Glomerular endothelial cell (primary cell): Measurements from ENCODE around the gene DNM2. TPM values are rescaled to one million over a fixed set of nuclear protein-coding genes. Genes with fewer than 3 reads are reported as not detected.
A peak's percentile ranks its signal among the peaks of the same experiment; 100 is the strongest.

Experiments
- DNase-seq: peaks from one replicate; pipeline ENCODE4 v3.0.0-alpha.2; 2011; ENCODE audit warnings: low read depth, low spot score; ENCODE audit errors: extremely low read depth
- total RNA-seq: library from RNA; depleted of rRNA; stranded (reverse); fragments of >200 nt; gene quantifications from 2 replicates; pipeline ENCODE4 v1.2.3, GENCODE V29; 2015

The DNM2 gene
- total RNA-seq, 1 donor from 2014 or later, result 178 TPM

- no peak for DNase-seq
Observed at GRCh38 chr19:10688545-10689280, 29.2 kb upstream of the DNM2 start.

- no peak for DNase-seq
Observed at GRCh38 chr19:10690341-10690781, 27.5 kb upstream of the DNM2 start.

- DNase-seq, result no peak
Observed at GRCh38 chr19:10691178-10691881, 26.5 kb upstream of the DNM2 start.

GRCh38 chr19:10691883-10692282, 26.0 kb upstream of the DNM2 start:
- DNase-seq, result no peak

GRCh38 chr19:10692673-10693264, 25.1 kb upstream of the DNM2 start:
- DNase-seq, result no peak

- no peak for DNase-seq
Observed at GRCh38 chr19:10694706-10695307, 23.1 kb upstream of the DNM2 start.

- DNase-seq, result peak; percentile 52
Observed at GRCh38 chr19:10695401-10696398, 22.2 kb upstream of the DNM2 start.

- peak; percentile 25 for DNase-seq
Observed at GRCh38 chr19:10699650-10700335, 18.1 kb upstream of the DNM2 start.

GRCh38 chr19:10701955-10702525, 15.8 kb upstream of the DNM2 start:
- DNase-seq, result no peak

GRCh38 chr19:10706990-10707389, 10.9 kb upstream of the DNM2 start:
- no peak for DNase-seq

- DNase-seq, result no peak
Observed at GRCh38 chr19:10707440-10707839, 10.4 kb upstream of the DNM2 start.

GRCh38 chr19:10708291-10708690, 9.6 kb upstream of the DNM2 start:
- no peak for DNase-seq

- no peak for DNase-seq
Observed at GRCh38 chr19:10712045-10712444, 5.8 kb upstream of the DNM2 start.

GRCh38 chr19:10712754-10713153, 5.1 kb upstream of the DNM2 start:
- DNase-seq, result no peak

GRCh38 chr19:10713317-10713716, 4.6 kb upstream of the DNM2 start:
- no peak for DNase-seq

- no peak for DNase-seq
Observed at GRCh38 chr19:10717054-10717355, 874 bp upstream of the DNM2 start.

- DNase-seq, result no peak
Observed at GRCh38 chr19:10718205-10719196, 622 bp downstream of the DNM2 start.

- DNase-seq, result no peak
Observed at GRCh38 chr19:10719466-10719961, 1.6 kb downstream of the DNM2 start.
